Measurements from ENCODE around the gene EFCAB6. TPM values are rescaled to one million over a fixed set of nuclear protein-coding genes. Genes with fewer than 3 reads are reported as not detected.
A peak's percentile ranks its signal among the peaks of the same experiment; 100 is the strongest.

Gene EFCAB6
- total RNA-seq, 1 donor from 2014 or later = 1.5 TPM

- H3K9me3 Mint-ChIP-seq = no peaks in the 10 kb centered on the region
- peak overlapping the region; percentile 94 for H3K4me3 Mint-ChIP-seq
- H3K36me3 Mint-ChIP-seq (ENCODE audit: low read depth) = peaks cover 10% of the 10 kb centered on the region
- peaks cover 36% of the 10 kb centered on the region for H3K4me1 Mint-ChIP-seq
- TF ChIP-seq CTCF (conservative IDR thresholded peaks at IDR 0.05) = no peak
- peak overlapping the region; percentile 98 for H3K27ac Mint-ChIP-seq (ENCODE audit: unreplicated experiment)
- no peak for DNase-seq (ENCODE audit: low read depth, low spot score)
- peaks cover 15% of the 10 kb centered on the region for H3K27me3 Mint-ChIP-seq (ENCODE audit: low read depth)
Observed at GRCh38 chr22:43811777-43812148, 342 bp downstream of the EFCAB6 start.

GRCh38 chr22:43802897-43803495, 9.1 kb downstream of the EFCAB6 start:
- H3K27me3 Mint-ChIP-seq (ENCODE audit: low read depth) = peaks cover 62% of the 10 kb centered on the region

GRCh38 chr22:43800970-43801369, 11.1 kb downstream of the EFCAB6 start:
- H3K4me1 Mint-ChIP-seq = no peaks in the 10 kb centered on the region
- no peak overlapping the region for H3K4me3 Mint-ChIP-seq
- no peak for TF ChIP-seq CTCF (conservative IDR thresholded peaks at IDR 0.05)

More at GRCh38 chr22:43802897-43803495, 9.1 kb downstream of the EFCAB6 start:
- H3K4me1 Mint-ChIP-seq = no peaks in the 10 kb centered on the region
- no peak overlapping the region for H3K27ac Mint-ChIP-seq (ENCODE audit: unreplicated experiment)
- peaks cover 5% of the 10 kb centered on the region for H3K9me3 Mint-ChIP-seq
- no peaks in the 10 kb centered on the region for H3K36me3 Mint-ChIP-seq (ENCODE audit: low read depth)
- TF ChIP-seq CTCF (conservative IDR thresholded peaks at IDR 0.05) = no peak
- no peak overlapping the region for H3K4me3 Mint-ChIP-seq
- DNase-seq (ENCODE audit: low read depth, low spot score) = no peak

GRCh38 chr22:43798492-43798891, 13.6 kb downstream of the EFCAB6 start:
- DNase-seq (ENCODE audit: low read depth, low spot score) = no peak
- TF ChIP-seq CTCF (conservative IDR thresholded peaks at IDR 0.05) = no peak
- Mint-ChIP-seq H3K27me3 (ENCODE audit: low read depth) (peaks cover 34% of the 10 kb centered on the region), H3K4me3 (no peak overlapping the region), H3K27ac (ENCODE audit: unreplicated experiment) (no peak overlapping the region), H3K4me1 (no peaks in the 10 kb centered on the region), H3K36me3 (ENCODE audit: low read depth) (no peaks in the 10 kb centered on the region), H3K9me3 (peaks cover 5% of the 10 kb centered on the region)

More at GRCh38 chr22:43800970-43801369, 11.1 kb downstream of the EFCAB6 start:
- DNase-seq (ENCODE audit: low read depth, low spot score) = no peak
- H3K36me3 Mint-ChIP-seq (ENCODE audit: low read depth) = no peaks in the 10 kb centered on the region
- H3K9me3 Mint-ChIP-seq = peaks cover 5% of the 10 kb centered on the region
- no peak overlapping the region for H3K27ac Mint-ChIP-seq (ENCODE audit: unreplicated experiment)
- H3K27me3 Mint-ChIP-seq (ENCODE audit: low read depth) = peaks cover 52% of the 10 kb centered on the region

- Mint-ChIP-seq H3K4me1 (no peaks in the 10 kb centered on the region), H3K4me3 (no peak overlapping the region), H3K27me3 (ENCODE audit: low read depth) (peaks cover 16% of the 10 kb centered on the region), H3K36me3 (ENCODE audit: low read depth) (no peaks in the 10 kb centered on the region), H3K9me3 (peaks cover 5% of the 10 kb centered on the region), H3K27ac (ENCODE audit: unreplicated experiment) (no peak overlapping the region)
- no peak for DNase-seq (ENCODE audit: low read depth, low spot score)
- TF ChIP-seq CTCF (conservative IDR thresholded peaks at IDR 0.05) = peak; percentile 57
Observed at GRCh38 chr22:43796567-43796966, 15.5 kb downstream of the EFCAB6 start.
